Caco-2 (cell line): Measurements from ENCODE around the gene KCTD17. TPM values are rescaled to one million over a fixed set of nuclear protein-coding genes. Genes with fewer than 3 reads are reported as not detected.

Experiments used
- BruUV-seq: library from RNA; stranded (reverse); fragments of 400-500 nt; replicated peaks from 2 replicates; lab custom pipeline; 2021; lab: Mats Ljungman, UMichigan
- CTCF ChIA-PET: fragments of 300-600 bp; sonication (Branson Sonifier 250); formaldehyde crosslinking; loops from one replicate; lab custom pipeline; 2022; ENCODE audit warnings: antibody characterized with exemption; lab: Charles Lee
- POLR2A ChIA-PET: fragments of 300-600 bp; sonication (Branson Sonifier 250); formaldehyde crosslinking; loops from one replicate; lab custom pipeline; 2022; ENCODE audit warnings: antibody characterized with exemption; lab: Charles Lee
- DNase-seq, 2 experiments: peaks; one replicate each; pipeline versions ENCODE4 v3.0.0 to v3.0.0-alpha.2; 2020 to 2022
- H3K27me3 ChIP-seq: replicated peaks from 2 replicates; pipeline ENCODE4 v1.6.0; 2011; ENCODE audit warnings: low read length; ENCODE audit not compliant: control insufficient read depth, insufficient read depth
- H3K36me3 ChIP-seq: 2 replicates; pipeline ENCODE4 v1.5.1; 2011; ENCODE audit warnings: low read length; ENCODE audit not compliant: control insufficient read depth, insufficient read depth
- H3K4me1 ChIP-seq: fragments of 250-450 bp; sonication (Bioruptor Pico); 2 replicates; pipeline ENCODE4 v1.5.1; 2020; ENCODE audit warnings: mild to moderate bottlenecking
- H3K4me3 ChIP-seq: 2 replicates; pipeline ENCODE4 v1.5.1; 2011; ENCODE audit warnings: low read depth, mild to moderate bottlenecking, control low read depth, low read length
- H3K9me3 ChIP-seq: fragments of 250-450 bp; sonication (Bioruptor Pico); 2 replicates; pipeline ENCODE4 v1.5.1; 2020; ENCODE audit warnings: mild to moderate bottlenecking, moderate library complexity
- H3K27ac Mint-ChIP-seq: one replicate; pipeline ENCODE4 v1.8.0; 2022; ENCODE audit warnings: mixed read lengths; ENCODE audit not compliant: unreplicated experiment
- H3K27me3 Mint-ChIP-seq: one replicate; pipeline ENCODE4 v1.8.0; 2022; ENCODE audit warnings: mixed read lengths; ENCODE audit not compliant: insufficient read depth, unreplicated experiment
- H3K36me3 Mint-ChIP-seq: one replicate; pipeline ENCODE4 v1.8.0; 2022; ENCODE audit warnings: mild to moderate bottlenecking, mixed read lengths; ENCODE audit not compliant: insufficient read depth, unreplicated experiment
- H3K4me1 Mint-ChIP-seq: one replicate; pipeline ENCODE4 v1.8.0; 2022; ENCODE audit warnings: low read depth, mixed read lengths; ENCODE audit not compliant: unreplicated experiment
- H3K4me3 Mint-ChIP-seq: one replicate; pipeline ENCODE4 v1.8.0; 2022; ENCODE audit warnings: mild to moderate bottlenecking, moderate library complexity, mixed read lengths; ENCODE audit not compliant: unreplicated experiment
- H3K9me3 Mint-ChIP-seq: one replicate; pipeline ENCODE4 v1.8.0; 2022; ENCODE audit warnings: mixed read lengths; ENCODE audit not compliant: unreplicated experiment
- intact Hi-C: fragments of 100-400 bp; cut with micrococcal nuclease; formaldehyde crosslinking; loops from one replicate; pipeline ENCODE4 v1.10.0; 2022; ENCODE audit not compliant: unreplicated experiment
- total RNA-seq: library from RNA; stranded (reverse); gene quantifications from 2 replicates; pipeline ENCODE4 v1.2.3, GENCODE V29; 2022
- TF ChIP-seq, protein P1 (sequence below), 2 experiments: fragments of 200-600 bp in 1 of 2; IDR thresholded peaks; 1 replicate in 1 of 2; 2 replicates in 1 of 2; pipeline versions ENCODE4 v1.5.1 to v1.8.0; 2011 to 2022; ENCODE audit warnings: antibody characterized with exemption in 1 of 2, control low read depth in 1 of 2, inconsistent platforms in 1 of 2, low read depth in 1 of 2, low read length in 1 of 2, mild to moderate bottlenecking in 1 of 2, moderate library complexity in 1 of 2; ENCODE audit not compliant: insufficient read depth in 1 of 2, severe bottlenecking in 1 of 2, unreplicated experiment in 1 of 2

KCTD17 gene
- total RNA-seq, 1 experiment from 2014 or later, result 19.8 TPM

DNA sequence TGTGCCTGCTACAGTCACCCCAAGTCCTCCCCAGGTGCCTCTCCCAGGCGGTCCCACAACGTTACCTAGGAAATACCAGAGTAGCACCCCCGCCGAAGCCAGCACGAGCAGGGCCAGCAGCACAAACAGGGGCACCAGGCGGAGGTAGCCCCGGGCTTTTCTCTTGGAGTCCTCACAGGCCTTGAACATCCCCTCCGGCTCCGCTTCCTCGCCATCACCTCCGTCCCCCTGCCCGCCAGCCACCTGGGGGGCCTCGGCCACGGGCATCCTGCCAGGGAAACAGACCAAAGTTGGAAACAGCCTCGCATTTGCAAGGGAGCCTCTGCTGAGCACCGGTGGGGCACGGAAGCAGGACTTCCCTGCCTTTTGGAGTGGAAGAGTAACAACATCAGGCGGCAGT, 51.6 kb downstream of the KCTD17 start:
- intact Hi-C loops, result no loop called here
- Mint-ChIP-seq H3K27ac (no peak overlapping the region), H3K4me1 (peaks cover 24% of the 10 kb centered on the region), H3K9me3 (no peaks in the 10 kb centered on the region), H3K4me3 (no peak overlapping the region), H3K27me3 (no peaks in the 10 kb centered on the region), H3K36me3 (no peaks in the 10 kb centered on the region)
- TF ChIP-seq, protein P1, sequence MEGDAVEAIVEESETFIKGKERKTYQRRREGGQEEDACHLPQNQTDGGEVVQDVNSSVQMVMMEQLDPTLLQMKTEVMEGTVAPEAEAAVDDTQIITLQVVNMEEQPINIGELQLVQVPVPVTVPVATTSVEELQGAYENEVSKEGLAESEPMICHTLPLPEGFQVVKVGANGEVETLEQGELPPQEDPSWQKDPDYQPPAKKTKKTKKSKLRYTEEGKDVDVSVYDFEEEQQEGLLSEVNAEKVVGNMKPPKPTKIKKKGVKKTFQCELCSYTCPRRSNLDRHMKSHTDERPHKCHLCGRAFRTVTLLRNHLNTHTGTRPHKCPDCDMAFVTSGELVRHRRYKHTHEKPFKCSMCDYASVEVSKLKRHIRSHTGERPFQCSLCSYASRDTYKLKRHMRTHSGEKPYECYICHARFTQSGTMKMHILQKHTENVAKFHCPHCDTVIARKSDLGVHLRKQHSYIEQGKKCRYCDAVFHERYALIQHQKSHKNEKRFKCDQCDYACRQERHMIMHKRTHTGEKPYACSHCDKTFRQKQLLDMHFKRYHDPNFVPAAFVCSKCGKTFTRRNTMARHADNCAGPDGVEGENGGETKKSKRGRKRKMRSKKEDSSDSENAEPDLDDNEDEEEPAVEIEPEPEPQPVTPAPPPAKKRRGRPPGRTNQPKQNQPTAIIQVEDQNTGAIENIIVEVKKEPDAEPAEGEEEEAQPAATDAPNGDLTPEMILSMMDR (IDR thresholded peaks at IDR 0.05; ENCODE audit: insufficient read depth in 1 of 2, low read depth in 1 of 2, low read length in 1 of 2, severe bottlenecking in 1 of 2, unreplicated experiment in 1 of 2), result no peak
- Histone ChIP-seq H3K27me3 (no peaks in the 10 kb centered on the region), H3K9me3 (no peaks in the 10 kb centered on the region), H3K4me1 (peaks cover 19% of the 10 kb centered on the region), H3K36me3 (no peaks in the 10 kb centered on the region), H3K4me3 (no peak overlapping the region)
- BruUV-seq, result no TSS peak
- DNase-seq, result no peak
- ChIA-PET POLR2A (no interaction called here), CTCF (no interaction called here)

DNA sequence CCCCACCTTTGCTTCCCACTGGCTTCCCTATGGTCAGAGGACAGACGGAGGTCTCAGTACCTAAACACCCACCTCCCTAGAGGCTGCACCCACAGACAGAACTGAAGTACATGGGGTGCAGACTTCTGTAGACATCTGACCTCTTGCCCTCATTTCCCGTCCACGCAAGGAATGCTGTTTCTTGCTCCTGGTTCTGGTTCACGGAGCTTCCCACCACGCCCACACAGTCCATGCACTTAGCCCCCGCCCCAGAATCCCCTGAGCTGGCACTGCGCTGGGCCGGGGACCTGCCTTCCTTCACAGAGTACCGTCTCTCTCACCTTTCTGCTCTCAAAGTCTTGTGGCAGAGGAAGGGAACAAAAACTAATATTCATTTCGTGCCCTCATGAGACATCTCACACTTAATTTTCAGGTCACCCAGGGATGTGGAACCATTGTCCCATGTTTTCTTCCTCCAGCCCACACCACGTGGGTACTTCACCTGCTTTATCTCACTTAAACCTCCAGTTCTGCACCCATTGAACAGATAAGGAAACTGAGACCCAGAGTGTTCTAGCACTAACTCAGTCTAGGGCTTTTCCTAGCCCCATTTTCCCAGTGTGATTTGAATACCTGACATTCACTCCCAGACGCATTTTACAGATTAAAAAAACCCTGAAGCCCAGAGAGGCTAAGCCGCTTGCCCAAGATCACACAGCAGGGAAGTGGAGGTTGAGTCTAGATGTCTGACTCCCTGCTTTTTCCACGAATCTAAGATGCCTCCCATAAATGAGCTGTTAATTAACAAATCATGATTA, 52.3 kb downstream of the KCTD17 start:
- intact Hi-C loops, result no loop called here
- BruUV-seq, result no TSS peak
- H3K36me3 ChIP-seq, result no peaks in the 10 kb centered on the region
- H3K4me1 ChIP-seq, result peaks cover 26% of the 10 kb centered on the region
- Mint-ChIP-seq H3K36me3 (no peaks in the 10 kb centered on the region), H3K27me3 (no peaks in the 10 kb centered on the region), H3K4me3 (no peak overlapping the region), H3K9me3 (no peaks in the 10 kb centered on the region), H3K27ac (no peak overlapping the region), H3K4me1 (peaks cover 31% of the 10 kb centered on the region)
- no peaks in the 10 kb centered on the region for H3K9me3 ChIP-seq
- DNase-seq, result no peak
- H3K4me3 ChIP-seq, result no peak overlapping the region
- no peaks in the 10 kb centered on the region for H3K27me3 ChIP-seq
- TF ChIP-seq, protein P1 (IDR thresholded peaks at IDR 0.05; ENCODE audit: insufficient read depth in 1 of 2, low read depth in 1 of 2, low read length in 1 of 2, severe bottlenecking in 1 of 2, unreplicated experiment in 1 of 2), result no peak
- ChIA-PET CTCF (no interaction called here), POLR2A (no interaction called here)

DNA sequence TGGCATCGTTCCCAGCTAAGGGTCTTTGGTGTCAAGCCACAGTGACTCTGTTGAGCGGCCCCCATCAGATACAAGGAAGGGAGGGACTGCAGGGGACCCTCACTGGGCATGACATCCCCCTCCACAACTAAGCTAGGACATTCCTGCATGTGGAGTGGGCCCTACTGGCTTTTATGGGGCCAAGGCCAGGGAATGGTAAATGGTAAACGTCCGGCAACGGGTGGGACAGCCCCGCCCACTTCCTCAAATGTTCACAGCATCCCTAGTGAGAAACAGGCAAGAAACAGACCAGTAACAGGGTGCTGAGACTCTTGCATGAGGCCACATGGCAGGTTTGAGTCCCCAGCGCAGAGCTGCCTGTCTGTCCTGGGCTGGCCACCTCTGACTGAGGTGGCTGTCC, 53.6 kb downstream of the KCTD17 start:
- H3K4me1 Mint-ChIP-seq, result peaks cover 29% of the 10 kb centered on the region
- BruUV-seq, result no TSS peak
- H3K9me3 Mint-ChIP-seq, result no peaks in the 10 kb centered on the region
- H3K27ac Mint-ChIP-seq, result no peak overlapping the region
- CTCF ChIA-PET, result no interaction called here
- no peaks in the 10 kb centered on the region for H3K27me3 Mint-ChIP-seq
- Histone ChIP-seq H3K4me3 (no peak overlapping the region), H3K4me1 (peaks cover 33% of the 10 kb centered on the region), H3K27me3 (no peaks in the 10 kb centered on the region), H3K9me3 (no peaks in the 10 kb centered on the region), H3K36me3 (no peaks in the 10 kb centered on the region)
- H3K4me3 Mint-ChIP-seq, result no peak overlapping the region
- intact Hi-C loops, result no loop called here
- TF ChIP-seq, protein P1 (IDR thresholded peaks at IDR 0.05; ENCODE audit: insufficient read depth in 1 of 2, low read depth in 1 of 2, low read length in 1 of 2, severe bottlenecking in 1 of 2, unreplicated experiment in 1 of 2), result no peak
- POLR2A ChIA-PET, result no interaction called here
- DNase-seq, result no peak
- no peaks in the 10 kb centered on the region for H3K36me3 Mint-ChIP-seq
